ENCODE data around the gene KIAA0825. TPM values are rescaled to one million over a fixed set of nuclear protein-coding genes. Genes with fewer than 3 reads are reported as not detected.
A peak's percentile ranks its signal among the peaks of the same experiment; 100 is the strongest.

Gene KIAA0825
- total and polyA plus RNA-seq, 2 of the 8 experiments (the other 6 are each of a cell fraction or from before 2014, with no cell fraction given), result 0.60 to 1.0 TPM

GRCh38 chr5:94374336-94374735 lies 244.1 kb downstream of the KIAA0825 start:
- ChIA-PET POLR2A (ENCODE audit: partially characterized antibody) (interaction anchor here (1.8 kb wide), 1 partner anchor 17 kb away, joined by 4 read pairs; no protein-coding TSS in a partner anchor), CTCF (ENCODE audit: partially characterized antibody) (no interaction called here)
- no peak for TF ChIP-seq CHD2 (IDR thresholded peaks at IDR 0.05; ENCODE audit: low read length)
- TF ChIP-seq CBX5 (IDR thresholded peaks at IDR 0.05; ENCODE audit: low read depth, low read length), result no peak
- TF ChIP-seq NANOG (IDR thresholded peaks at IDR 0.05; ENCODE audit: insufficient read depth, low read depth, low read length, poor library complexity, severe bottlenecking), result no peak
- no peak for TF ChIP-seq CTBP2 (IDR thresholded peaks at IDR 0.05; ENCODE audit: borderline replicate concordance, insufficient read depth, insufficient read length, low read length)
- TF ChIP-seq HDAC6 (IDR thresholded peaks at IDR 0.05; ENCODE audit: low read depth, low read length), result no peak
- no peak for TF ChIP-seq YY1 (IDR thresholded peaks at IDR 0.05; ENCODE audit: low read depth, low read length)
- no peak for TF ChIP-seq PHF8 (conservative IDR thresholded peaks at IDR 0.05; ENCODE audit: low read depth, low read length)
- TF ChIP-seq TBP (IDR thresholded peaks at IDR 0.05; ENCODE audit: low read depth, low read length), result no peak
- no peaks in the 10 kb centered on the region for H3K79me2 ChIP-seq (ENCODE audit: control insufficient read depth in 1 of 2, insufficient read depth in 2 of 2, low read length in 2 of 2)
- peaks cover 0 to 4% (median 3%) of the 10 kb centered on the region in 4 experiments; a peak in 3 of 7 replicates for H3K4me1 ChIP-seq (replicated peaks in 1 of 4; ENCODE audit: control insufficient read depth in 3 of 4, insufficient read depth in 4 of 4, low read length in 3 of 4)
- no peaks in the 10 kb centered on the region for H3K23me2 ChIP-seq (ENCODE audit: low read depth, low read length)
- H4K5ac ChIP-seq (ENCODE audit: insufficient read length, low read depth, low read length), result no peak overlapping the region
- H2BK12ac ChIP-seq (ENCODE audit: low read depth, low read length), result no peak overlapping the region; the same call in 1 of the 2 replicates
- H4K91ac ChIP-seq (replicated peaks; ENCODE audit: insufficient read length, low read length), result peak overlapping the region; percentile 17
- no peaks in the 10 kb centered on the region for H3K79me1 ChIP-seq (ENCODE audit: low read depth, low read length)
- no peak overlapping the region for H3K23ac ChIP-seq (ENCODE audit: insufficient read length)
- no peak for FAIRE-seq
- no peak overlapping the region for H3K9ac ChIP-seq (replicated peaks in 1 of 4; ENCODE audit: extremely low read depth in 1 of 4, low read depth in 3 of 4, low read length in 3 of 4)
- H3K4me2 ChIP-seq (ENCODE audit: insufficient read depth in 1 of 2, low read depth in 2 of 2, low read length in 2 of 2), result no peak overlapping the region
- H3K18ac ChIP-seq (ENCODE audit: extremely low read depth, low read length), result no peak overlapping the region
- no peak overlapping the region for H3K27ac ChIP-seq (ENCODE audit: low read depth, low read length)
- no peak overlapping the region for H2BK20ac ChIP-seq (ENCODE audit: low read length)
- H4K20me1 ChIP-seq (replicated peaks in 1 of 2; ENCODE audit: control insufficient read depth in 1 of 2, insufficient read depth in 2 of 2, low read length in 2 of 2), result no peaks in the 10 kb centered on the region
- H2BK120ac ChIP-seq (replicated peaks; ENCODE audit: low read depth, low read length), result no peak overlapping the region
- 0 out of 2 replicates have a peak overlapping the region, but pooled peaks have one; percentile 25 for H2BK15ac ChIP-seq (ENCODE audit: low read length)
- no peaks in the 10 kb centered on the region for H3K27me3 ChIP-seq (replicated peaks in 1 of 4; ENCODE audit: control insufficient read depth in 3 of 4, extremely low read depth in 1 of 4, insufficient read depth in 3 of 4, low read length in 3 of 4)
- H2BK5ac ChIP-seq (ENCODE audit: low read depth, low read length), result no peak overlapping the region
- peaks cover 0 to 3% of the 10 kb centered on the region in 2 experiments; a peak in 1 of 4 replicates for H3K9me3 ChIP-seq (ENCODE audit: insufficient read depth in 2 of 2, low read depth in 1 of 2, low read length in 1 of 2)
- H2AFZ ChIP-seq (ENCODE audit: low read length), result no peak overlapping the region
- no peak overlapping the region for H3K56ac ChIP-seq (replicated peaks; ENCODE audit: insufficient read length, low read depth, low read length)
- no peaks in the 10 kb centered on the region for H3K36me3 ChIP-seq (ENCODE audit: control insufficient read depth in 2 of 4, insufficient read depth in 4 of 4, low read length in 3 of 4)
- DNase-seq (ENCODE audit: low read depth in 1 of 2, low spot score in 2 of 2), result no peak
- no peak overlapping the region for H3K14ac ChIP-seq (ENCODE audit: insufficient read length)
- no peak overlapping the region for H4K8ac ChIP-seq (ENCODE audit: extremely low read depth, insufficient read depth, low read length)
- no peak overlapping the region for H2AK5ac ChIP-seq (ENCODE audit: low read depth, low read length)
- no peak overlapping the region for H3K4me3 ChIP-seq (ENCODE audit: extremely low read depth in 1 of 4, insufficient read depth in 2 of 4, low read depth in 3 of 4, low read length in 4 of 4)
- H3K4ac ChIP-seq (replicated peaks; ENCODE audit: insufficient read length, low read depth, low read length), result no peak overlapping the region
